DND-41 (cell line): ENCODE measurements around the gene FGD1.

Experiments used
- ATAC-seq: fragments of 200-7000 bp; cut with Tn5 transposase; 3 replicates; pipeline ENCODE4 v1.9.1; 2021; ENCODE audit warnings: low read depth; ENCODE audit not compliant: insufficient read depth
- DNase-seq: peaks from one replicate; pipeline ENCODE4 v3.0.0-alpha.2; 2020
- H2AFZ ChIP-seq: 2 replicates; pipeline ENCODE4 v1.6.0; 2012; ENCODE audit warnings: low read depth, low read length
- H3K27ac ChIP-seq: 2 replicates; pipeline ENCODE4 v1.5.1; 2012; ENCODE audit warnings: low read length, inconsistent platforms
- H3K27me3 ChIP-seq: fragments of 200-600 bp; sonication (generic); 2 replicates; pipeline ENCODE4 v1.6.0; 2012; ENCODE audit warnings: low read length, mild to moderate bottlenecking, inconsistent platforms; ENCODE audit not compliant: insufficient read depth, poor library complexity
- H3K36me3 ChIP-seq: 2 replicates; pipeline ENCODE4 v1.5.1; 2012; ENCODE audit warnings: low read length, inconsistent platforms; ENCODE audit not compliant: insufficient read depth
- H3K4me1 ChIP-seq: 2 replicates; pipeline ENCODE4 v1.5.1; 2012; ENCODE audit warnings: mild to moderate bottlenecking, low read length; ENCODE audit not compliant: insufficient read depth
- H3K4me2 ChIP-seq: 2 replicates; pipeline ENCODE4 v1.6.0; 2012; ENCODE audit warnings: mild to moderate bottlenecking, moderate library complexity, low read length, inconsistent platforms; ENCODE audit not compliant: insufficient read depth
- H3K4me3 ChIP-seq, 2 experiments: fragments of 200-600 bp in 1 of 2; shearing (Covaris generic) in 1 of 2; 2 replicates each; pipeline ENCODE4 v1.5.1; 2012 to 2016; ENCODE audit warnings: inconsistent platforms in 2 of 2, low read length in 2 of 2, mild to moderate bottlenecking in 2 of 2, low read depth in 1 of 2, moderate library complexity in 1 of 2
- H3K79me2 ChIP-seq: 2 replicates; pipeline ENCODE4 v1.6.0; 2012; ENCODE audit warnings: low read length, inconsistent platforms; ENCODE audit not compliant: insufficient read depth
- H3K9ac ChIP-seq: 2 replicates; pipeline ENCODE4 v1.6.0; 2012; ENCODE audit warnings: low read depth, mild to moderate bottlenecking, inconsistent platforms, low read length, moderate library complexity
- H3K9me3 ChIP-seq: 2 replicates; pipeline ENCODE4 v1.5.1; 2012; ENCODE audit warnings: low read length, moderate library complexity, mild to moderate bottlenecking, inconsistent platforms; ENCODE audit not compliant: insufficient read depth, severe bottlenecking
- H4K20me1 ChIP-seq: 2 replicates; pipeline ENCODE4 v1.6.0; 2012; ENCODE audit warnings: low read length; ENCODE audit not compliant: insufficient read depth
- CTCF ChIP-seq: IDR thresholded peaks from 2 replicates; pipeline ENCODE4 v1.5.1; 2012; ENCODE audit warnings: borderline replicate concordance, low read length, moderate library complexity, mild to moderate bottlenecking; ENCODE audit not compliant: poor library complexity, severe bottlenecking; ENCODE audit errors: extremely low read depth
- EZH2 ChIP-seq: IDR thresholded peaks from 3 replicates; pipeline ENCODE4 v1.6.1; 2012; ENCODE audit warnings: borderline replicate concordance, low read depth, mild to moderate bottlenecking, moderate library complexity, low read length, inconsistent platforms; ENCODE audit not compliant: severe bottlenecking

Gene FGD1

GRCh38 chrX:54423161-54423888, 72.7 kb downstream of the FGD1 start:
- H3K4me1 ChIP-seq, result no peaks in the 10 kb centered on the region
- H2AFZ ChIP-seq, result no peak overlapping the region
- no peak for DNase-seq
- no peak overlapping the region for H3K9ac ChIP-seq
- TF ChIP-seq EZH2 (no peak), CTCF (no peak)
- no peaks in the 10 kb centered on the region for H3K36me3 ChIP-seq
- H3K79me2 ChIP-seq, result no peaks in the 10 kb centered on the region
- H3K9me3 ChIP-seq, result no peaks in the 10 kb centered on the region
- H3K4me2 ChIP-seq, result no peak overlapping the region
- H3K27me3 ChIP-seq, result no peaks in the 10 kb centered on the region
- no peaks in the 10 kb centered on the region for H4K20me1 ChIP-seq
- H3K4me3 ChIP-seq, result no peak overlapping the region
- no peak for ATAC-seq
- H3K27ac ChIP-seq, result no peak overlapping the region

DNA sequence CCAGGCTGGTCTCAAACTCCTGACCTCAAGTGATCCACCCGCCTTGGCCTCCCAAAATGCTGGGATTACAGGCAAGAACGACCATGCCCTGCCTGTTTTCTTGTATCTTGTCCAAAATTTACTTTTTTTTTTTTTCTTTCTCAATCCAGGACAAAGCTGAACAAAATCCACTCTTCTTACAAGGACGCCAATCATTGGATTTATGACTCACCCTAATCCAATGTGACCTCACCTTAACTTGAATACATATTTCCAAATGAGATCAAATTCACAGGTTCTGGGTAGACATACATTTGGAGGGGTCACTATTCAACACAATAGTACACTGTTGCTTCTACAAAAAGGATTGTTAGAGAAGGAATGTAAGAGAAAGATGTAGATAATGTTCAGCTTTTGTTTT, 73.9 kb downstream of the FGD1 start:
- no peaks in the 10 kb centered on the region for H3K9me3 ChIP-seq
- ATAC-seq, result no peak

DNA sequence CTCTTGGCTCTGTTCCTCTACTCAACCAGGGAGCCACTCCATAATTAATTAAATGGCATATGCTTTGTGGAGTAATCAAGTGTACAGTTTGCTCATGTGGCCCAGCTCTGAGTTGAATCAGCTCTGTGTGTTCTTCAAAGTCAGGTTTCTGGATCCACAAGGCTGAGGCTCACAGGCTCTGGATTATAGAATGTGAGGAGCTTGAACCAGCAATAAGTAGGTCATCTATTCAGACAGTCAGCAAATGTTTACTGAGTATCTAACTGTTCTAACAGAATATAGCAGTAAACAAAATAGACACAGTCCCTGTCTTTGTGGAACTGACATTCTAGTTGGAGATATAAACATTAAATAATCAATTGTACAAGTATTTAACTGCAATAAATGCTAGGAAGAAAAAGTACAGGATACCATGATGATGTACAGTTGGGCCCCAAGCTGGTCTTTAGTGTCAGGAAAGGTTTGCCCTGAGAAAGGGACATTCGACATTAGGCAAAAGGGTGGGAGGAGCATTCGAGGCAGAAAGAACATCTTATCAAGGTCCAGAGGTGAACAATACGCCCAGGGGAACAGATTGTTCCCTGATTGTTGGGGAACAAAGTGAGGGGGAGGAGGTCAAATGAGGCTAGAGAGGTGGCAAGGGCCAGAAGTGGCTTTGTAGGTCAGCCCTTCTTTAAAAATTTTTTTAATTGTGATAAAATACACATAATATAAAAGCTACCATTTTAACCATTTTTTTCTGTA, 76.3 kb downstream of the FGD1 start:
- Histone ChIP-seq H3K79me2 (no peaks in the 10 kb centered on the region), H3K9ac (no peak overlapping the region), H3K9me3 (no peaks in the 10 kb centered on the region), H4K20me1 (no peaks in the 10 kb centered on the region), H3K27ac (no peak overlapping the region), H3K4me3 (no peak overlapping the region), H3K4me1 (no peaks in the 10 kb centered on the region), H3K4me2 (no peak overlapping the region), H3K27me3 (no peaks in the 10 kb centered on the region), H2AFZ (no peak overlapping the region), H3K36me3 (no peaks in the 10 kb centered on the region)
- DNase-seq, result no peak
- TF ChIP-seq CTCF, result no peak
- TF ChIP-seq EZH2, result no peak
- no peak for ATAC-seq

More for the DNA sequence above, 73.9 kb downstream of the FGD1 start:
- Histone ChIP-seq H3K27me3 (no peaks in the 10 kb centered on the region), H3K27ac (no peak overlapping the region), H3K36me3 (no peaks in the 10 kb centered on the region), H3K79me2 (no peaks in the 10 kb centered on the region), H3K4me3 (no peak overlapping the region), H3K4me2 (no peak overlapping the region), H3K9ac (no peak overlapping the region), H3K4me1 (no peaks in the 10 kb centered on the region), H4K20me1 (no peaks in the 10 kb centered on the region), H2AFZ (no peak overlapping the region)
- no peak for DNase-seq
- TF ChIP-seq EZH2, result no peak
- no peak for TF ChIP-seq CTCF
